Endothelial cell (in vitro differentiated cells): Measurements from ENCODE around the gene MYO5A. TPM values are rescaled to one million over a fixed set of nuclear protein-coding genes. Genes with fewer than 3 reads are reported as not detected.
"Not testable (repeated sequence)": the region's sequence is repeated elsewhere in the genome, so short reads cannot be mapped to it uniquely, and the experiment has no call there.

Experiments
- DNase-seq: peaks from one replicate; pipeline ENCODE4 v3.0.0; 2021; ENCODE audit warnings: low spot score
- H3K27ac Mint-ChIP-seq: one replicate; pipeline ENCODE4 v1.8.0; 2021; ENCODE audit warnings: mixed read lengths, inconsistent platforms; ENCODE audit not compliant: unreplicated experiment
- H3K27me3 Mint-ChIP-seq: one replicate; pipeline ENCODE4 v1.8.0; 2021; ENCODE audit warnings: mild to moderate bottlenecking, moderate library complexity, mixed read lengths, inconsistent platforms; ENCODE audit not compliant: unreplicated experiment
- H3K36me3 Mint-ChIP-seq: one replicate; pipeline ENCODE4 v1.8.0; 2021; ENCODE audit warnings: mild to moderate bottlenecking, low read depth, mixed read lengths, inconsistent platforms; ENCODE audit not compliant: unreplicated experiment
- H3K4me1 Mint-ChIP-seq: one replicate; pipeline ENCODE4 v1.8.0; 2021; ENCODE audit warnings: mild to moderate bottlenecking, mixed read lengths, inconsistent platforms; ENCODE audit not compliant: unreplicated experiment
- H3K4me3 Mint-ChIP-seq: one replicate; pipeline ENCODE4 v1.8.0; 2021; ENCODE audit warnings: mild to moderate bottlenecking, mixed read lengths, inconsistent platforms; ENCODE audit not compliant: unreplicated experiment
- H3K9me3 Mint-ChIP-seq: one replicate; pipeline ENCODE4 v1.8.0; 2021; ENCODE audit warnings: mixed read lengths, inconsistent platforms; ENCODE audit not compliant: unreplicated experiment
- CTCF ChIP-seq: fragments of 200-600 bp; sonication (generic); IDR thresholded peaks from one replicate; pipeline ENCODE4 v1.5.0; 2021; ENCODE audit warnings: antibody characterized with exemption; ENCODE audit not compliant: unreplicated experiment
- total RNA-seq: library from RNA; stranded (reverse); fragmentation: NEBNext Ultra II Directional; extraction: Animal tissue kit (Norgen Biotek cat#: 25700); gene quantifications from one replicate; pipeline ENCODE4 v1.2.1, GENCODE V29; 2021; ENCODE audit not compliant: unreplicated experiment

MYO5A gene
- total RNA-seq, 1 donor from 2014 or later: 9.1 TPM

DNA sequence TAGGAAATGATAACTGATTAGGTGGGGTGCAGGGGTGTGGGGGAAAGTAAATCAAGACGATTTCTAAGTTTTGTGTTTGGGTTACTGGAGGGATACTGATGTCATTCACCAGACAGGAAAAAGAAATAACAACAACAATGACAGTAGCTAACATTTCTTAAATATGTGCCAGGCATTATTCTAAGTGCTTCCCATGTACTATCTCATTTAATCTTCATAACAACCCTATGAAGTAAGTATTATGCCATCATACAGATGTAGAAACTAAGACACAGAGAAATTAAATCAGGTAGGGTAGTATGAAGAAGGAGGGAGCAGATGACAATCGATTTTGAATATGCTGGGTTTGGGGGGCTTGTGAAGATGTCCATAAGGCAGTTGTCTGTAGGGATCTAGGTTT is 13.3 kb downstream of the MYO5A start:
- Mint-ChIP-seq H3K27ac (no peak overlapping the region), H3K4me3 (no peak overlapping the region), H3K36me3 (no peaks in the 10 kb centered on the region), H3K27me3 (peaks cover 1% of the 10 kb centered on the region), H3K9me3 (no peaks in the 10 kb centered on the region), H3K4me1 (no peaks in the 10 kb centered on the region)
- no peak for TF ChIP-seq CTCF
- DNase-seq: no peak

DNA sequence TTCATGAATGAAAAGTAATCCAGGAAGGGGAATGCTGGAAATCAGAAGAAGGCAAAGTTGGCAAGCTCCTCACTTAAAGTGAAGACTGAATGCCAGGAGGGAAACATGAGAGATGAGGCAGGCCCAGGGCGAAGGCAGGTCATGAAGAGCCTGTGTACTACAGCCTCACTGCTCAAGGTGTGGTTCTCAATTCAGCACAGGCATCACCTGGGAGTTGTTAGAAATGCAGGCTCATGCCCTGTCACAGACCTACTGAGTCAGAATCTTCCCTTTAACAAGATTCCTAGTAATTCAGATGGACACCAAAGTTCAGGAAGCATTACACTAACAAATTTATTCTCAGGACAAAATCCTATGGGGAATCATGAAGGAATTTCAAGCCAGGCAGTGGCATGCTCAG is 14.2 kb downstream of the MYO5A start:
- H3K27me3 Mint-ChIP-seq: no peaks in the 10 kb centered on the region
- H3K4me3 Mint-ChIP-seq: no peak overlapping the region
- no peak for DNase-seq
- no peaks in the 10 kb centered on the region for H3K4me1 Mint-ChIP-seq
- no peak for TF ChIP-seq CTCF
- no peaks in the 10 kb centered on the region for H3K9me3 Mint-ChIP-seq
- no peak overlapping the region for H3K27ac Mint-ChIP-seq
- no peaks in the 10 kb centered on the region for H3K36me3 Mint-ChIP-seq

DNA sequence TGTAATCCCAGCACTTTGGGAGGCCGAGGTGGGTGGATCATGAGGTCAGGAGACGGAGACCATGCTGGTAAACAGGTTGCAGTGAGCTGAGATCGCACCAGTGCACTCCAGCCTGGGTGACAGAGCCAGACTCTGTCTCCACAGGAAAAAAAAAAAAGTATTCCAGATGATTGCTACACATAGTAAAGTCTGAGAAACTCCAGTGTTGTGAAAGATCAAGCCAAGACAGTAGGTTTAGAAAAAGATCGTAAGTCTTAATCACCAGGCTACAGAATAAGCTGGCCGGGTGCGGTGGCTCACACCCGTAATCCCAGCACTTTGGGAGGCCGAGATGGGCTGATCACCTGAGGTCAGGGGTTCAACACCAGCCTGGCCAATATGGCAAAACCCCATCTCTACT is 15.8 kb downstream of the MYO5A start:
- H3K4me1 Mint-ChIP-seq, DNase-seq, H3K27me3 Mint-ChIP-seq, H3K9me3 Mint-ChIP-seq, H3K27ac Mint-ChIP-seq, H3K36me3 Mint-ChIP-seq, H3K4me3 Mint-ChIP-seq: not testable (repeated sequence)

GRCh38 chr15:52511084-52511483 is 17.6 kb downstream of the MYO5A start:
- no peak for DNase-seq
- Mint-ChIP-seq H3K27me3 (no peaks in the 10 kb centered on the region), H3K4me1 (no peaks in the 10 kb centered on the region), H3K36me3 (no peaks in the 10 kb centered on the region), H3K9me3 (no peaks in the 10 kb centered on the region), H3K4me3 (no peak overlapping the region), H3K27ac (no peak overlapping the region)
- no peak for TF ChIP-seq CTCF

GRCh38 chr15:52509500-52510245 is 19.0 kb downstream of the MYO5A start:
- TF ChIP-seq CTCF: no peak
- H3K27me3 Mint-ChIP-seq: no peaks in the 10 kb centered on the region
- H3K4me1 Mint-ChIP-seq: no peaks in the 10 kb centered on the region
- H3K36me3 Mint-ChIP-seq: no peaks in the 10 kb centered on the region
- no peak overlapping the region for H3K4me3 Mint-ChIP-seq
- H3K9me3 Mint-ChIP-seq: no peaks in the 10 kb centered on the region
- DNase-seq: no peak
- H3K27ac Mint-ChIP-seq: no peak overlapping the region
